GM18951 (cell line): ENCODE measurements around the gene PBLD.
A peak's percentile ranks its signal among the peaks of the same experiment; 100 is the strongest.
"Not testable (repeated sequence)": the region's sequence is repeated elsewhere in the genome, so short reads cannot be mapped to it uniquely, and the experiment has no call there.

Experiments
- POLR2A ChIP-seq: IDR thresholded peaks from 4 replicates; pipeline ENCODE4 v1.6.1; 2011; ENCODE audit warnings: mild to moderate bottlenecking; ENCODE audit not compliant: insufficient read length, insufficient read depth; ENCODE audit errors: extremely low read depth
- in situ Hi-C: fragments of 300-500 bp; cut with MboI; formaldehyde crosslinking; loops from one replicate; pipeline ENCODE4 v1.12.0; 2022; ENCODE audit warnings: low sequenced_read_pairs, mixed read lengths, inconsistent platforms; ENCODE audit not compliant: unreplicated experiment

Gene PBLD

DNA sequence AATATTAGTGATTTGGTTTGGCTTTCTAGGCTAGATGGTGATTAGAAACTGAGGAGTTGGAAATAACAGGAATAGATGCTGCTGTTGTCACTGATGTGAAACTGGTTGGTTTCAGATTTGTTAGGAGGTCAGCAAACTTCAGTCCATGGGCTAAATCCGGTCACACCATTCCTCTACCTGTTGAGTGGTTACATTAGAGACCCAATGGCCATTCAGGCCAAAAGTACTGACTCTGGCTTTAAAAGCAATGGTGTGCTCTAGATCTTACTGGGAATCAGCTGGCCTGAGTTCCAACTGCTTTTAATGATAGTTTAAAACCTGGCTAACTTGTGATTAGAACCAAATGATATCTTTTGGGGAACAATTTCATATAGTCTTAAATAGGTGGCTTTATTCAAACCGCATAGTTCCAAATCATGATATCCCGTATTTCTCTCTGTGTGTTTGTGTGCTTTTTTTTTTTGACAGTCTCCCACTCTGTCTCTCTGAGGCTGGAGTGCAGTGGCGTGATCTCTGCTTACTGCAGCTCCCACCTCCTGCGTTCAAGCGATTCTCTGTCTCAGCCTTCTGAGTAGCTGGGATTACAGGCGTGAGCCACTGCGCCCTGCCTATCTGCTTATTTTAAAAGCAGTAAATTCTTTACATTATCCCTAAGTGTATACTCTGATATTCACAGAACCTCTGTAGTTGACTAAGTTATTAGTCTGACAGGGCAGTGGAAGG lies 7.8 kb upstream of the PBLD start:
- no peak for TF ChIP-seq POLR2A
- in situ Hi-C loops = no loop called here

DNA sequence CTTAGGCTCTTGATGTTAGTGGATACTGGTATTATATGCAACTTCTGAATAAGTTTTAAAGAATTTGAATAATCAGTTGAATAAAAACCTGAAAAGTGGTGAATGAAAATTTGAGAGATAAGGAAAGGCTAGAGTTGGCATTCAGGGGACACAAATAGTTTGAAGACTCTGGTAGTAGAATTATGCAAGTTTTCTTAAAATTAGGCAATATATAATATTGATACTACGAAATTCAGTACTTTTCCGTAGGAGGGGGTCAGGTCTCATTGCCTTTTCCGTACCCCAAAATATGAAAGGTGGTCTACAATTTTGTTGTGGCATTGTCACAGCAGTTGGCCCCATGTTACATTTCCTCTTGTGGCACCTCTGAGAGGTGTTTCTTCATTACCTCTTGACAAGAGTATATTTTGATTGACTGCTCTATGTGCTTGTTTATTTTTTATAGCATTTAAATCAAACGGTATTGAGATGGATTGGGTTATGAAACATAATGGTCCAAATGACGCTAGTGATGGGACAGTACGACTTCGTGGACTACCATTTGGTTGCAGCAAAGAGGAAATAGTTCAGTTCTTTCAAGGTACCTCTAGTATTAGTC lies 4.1 kb upstream of the PBLD start:
- in situ Hi-C loops = no loop called here
- TF ChIP-seq POLR2A = no peak

DNA sequence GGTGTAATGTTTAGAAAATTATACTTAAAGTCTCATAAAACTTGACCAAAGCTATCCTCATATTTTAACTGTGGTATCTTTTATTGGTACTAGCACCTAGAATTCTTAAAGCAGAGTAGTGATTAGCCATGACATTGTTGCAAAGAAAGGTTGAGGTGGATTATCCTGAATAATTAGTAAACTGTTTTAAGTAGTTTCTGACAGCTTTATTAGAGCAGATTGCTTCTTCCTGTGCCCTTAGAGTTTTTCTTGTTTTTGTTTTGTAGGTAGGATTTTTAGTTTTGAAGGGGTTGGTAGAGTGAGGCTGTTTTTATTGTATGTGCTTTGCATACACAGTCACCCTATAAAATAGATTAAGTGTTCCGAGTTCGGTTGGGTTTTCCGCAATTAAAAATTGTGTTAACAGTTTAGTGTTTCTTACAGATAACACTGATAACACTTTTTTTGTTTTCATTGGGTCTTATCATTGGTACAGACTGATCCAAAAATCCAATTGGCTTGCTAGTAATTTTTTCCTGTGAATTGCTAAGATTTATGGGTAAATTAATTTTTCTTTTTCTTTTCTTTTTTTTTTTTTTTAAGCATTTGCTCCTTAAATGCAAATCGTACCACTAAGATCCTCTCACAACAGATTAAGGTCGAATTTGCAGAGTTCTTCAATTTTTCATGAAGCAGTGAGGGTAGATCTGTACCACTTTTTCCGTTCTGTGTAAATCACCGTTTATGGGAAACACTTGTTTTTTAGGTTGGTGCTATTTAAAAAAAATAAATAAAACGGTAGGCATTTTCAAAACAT lies 2.1 kb upstream of the PBLD start:
- in situ Hi-C loops = no loop called here
- TF ChIP-seq POLR2A = no peak

DNA sequence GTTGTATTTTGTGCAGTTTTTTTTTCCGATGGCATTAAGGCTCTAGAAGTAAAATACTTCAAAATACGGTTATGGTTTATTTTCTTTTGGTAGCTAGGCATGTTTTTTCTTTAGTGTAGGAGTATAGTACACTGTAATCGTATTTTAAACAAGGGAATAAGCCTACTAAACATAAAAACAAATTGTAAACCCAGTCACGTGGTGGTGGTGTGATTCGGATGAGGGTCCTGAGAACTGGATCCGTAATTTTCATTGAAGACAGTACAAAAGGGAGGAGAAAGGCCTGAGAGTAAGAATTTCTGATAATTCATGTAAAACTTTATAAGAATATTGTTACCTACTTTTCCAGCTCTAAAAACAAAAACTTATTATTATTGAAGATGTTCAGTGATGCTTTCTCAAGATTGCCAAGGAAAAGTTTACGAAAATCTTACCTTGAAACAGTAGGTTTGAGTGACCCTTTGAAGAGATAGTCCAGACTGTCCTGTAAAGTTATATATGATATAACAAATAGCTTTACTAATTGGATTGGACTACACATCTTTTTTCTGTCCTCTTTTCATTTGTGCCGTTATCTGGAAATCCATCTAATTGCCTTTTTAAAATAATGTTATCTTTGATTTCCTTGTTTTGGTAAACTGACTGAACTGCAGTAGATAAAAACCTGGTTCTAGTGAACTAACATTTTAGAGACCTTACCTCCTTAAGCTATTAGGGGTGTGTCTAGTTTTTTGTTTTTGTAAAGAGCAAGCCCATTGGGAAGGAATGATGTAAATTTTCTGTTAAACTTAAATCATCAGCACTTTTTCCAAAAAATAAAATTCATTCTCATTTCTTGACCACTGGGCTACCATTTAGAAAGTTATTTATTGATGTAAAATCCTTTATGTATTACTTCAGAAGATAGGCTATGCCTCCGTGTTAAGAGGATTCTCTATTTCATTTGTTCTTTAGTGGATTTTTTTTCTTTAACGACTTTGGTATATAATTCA lies 1.0 kb upstream of the PBLD start:
- TF ChIP-seq POLR2A = no peak
- in situ Hi-C loops = no loop called here

DNA sequence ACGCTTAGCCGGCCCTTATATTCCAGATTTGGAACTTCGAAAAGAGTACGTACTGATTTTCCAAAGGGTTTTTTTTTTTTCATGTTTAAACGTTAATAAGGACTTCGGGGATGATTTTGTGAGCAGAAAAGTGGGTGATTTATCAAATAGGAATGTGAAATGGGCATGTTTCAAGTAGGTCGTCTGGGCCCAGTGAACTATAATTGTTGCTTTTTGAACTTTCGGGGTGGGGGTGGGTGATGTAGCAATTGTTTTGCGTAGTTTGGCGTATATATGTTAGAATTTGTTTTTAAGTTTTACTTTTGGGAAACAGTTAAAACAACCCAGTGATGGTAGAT lies 299 bp upstream of the PBLD start:
- TF ChIP-seq POLR2A = no peak
- in situ Hi-C loops = no loop called here

DNA sequence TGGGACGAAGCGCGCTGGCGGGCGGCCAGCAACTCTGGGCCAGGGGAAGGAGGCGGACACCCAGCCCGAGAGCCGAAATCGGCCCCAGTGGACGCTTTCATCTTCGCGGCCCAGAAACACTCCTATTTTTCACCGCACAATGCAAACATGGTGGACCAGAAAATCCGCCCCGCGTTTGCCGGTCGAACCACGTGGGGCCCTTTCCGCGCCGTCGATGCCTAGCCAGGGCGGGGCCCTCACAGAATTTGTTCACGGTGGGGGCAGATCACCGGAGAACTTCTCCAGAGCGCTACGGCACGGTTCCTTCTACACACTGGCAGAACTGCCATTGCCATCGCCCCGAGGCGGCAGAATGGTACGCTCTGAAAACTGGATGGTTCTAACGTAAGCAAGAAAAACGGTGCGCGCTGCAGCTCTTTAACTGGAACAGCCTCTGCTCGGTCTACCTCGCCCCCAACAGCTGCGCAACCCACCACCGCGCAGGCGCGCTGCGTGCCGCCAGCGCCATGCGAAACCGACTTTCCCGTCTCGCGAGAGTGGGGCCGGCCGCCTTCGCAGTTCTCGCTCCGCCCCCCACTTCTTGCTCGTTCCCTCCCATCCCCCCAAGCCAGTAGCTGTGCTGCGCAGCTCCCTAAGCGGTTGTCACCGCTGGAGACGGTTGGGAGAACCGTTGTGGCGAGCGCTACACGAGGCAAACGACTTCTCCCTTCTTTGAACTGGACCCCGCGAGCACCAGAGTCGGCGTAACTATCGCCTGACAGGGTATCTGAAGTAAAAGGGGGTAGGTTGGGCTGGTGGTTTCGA lies 1.1 kb downstream of the PBLD start, which contains the start of gene HNRNPH3:
TSS of gene HNRNPH3 (plus strand) at position 610 of the 804 bp plus-strand sequence. CDS start 5,158 bp downstream, outside the sequence.
- in situ Hi-C loops = no loop called here
- TF ChIP-seq POLR2A = peak; percentile 99

DNA sequence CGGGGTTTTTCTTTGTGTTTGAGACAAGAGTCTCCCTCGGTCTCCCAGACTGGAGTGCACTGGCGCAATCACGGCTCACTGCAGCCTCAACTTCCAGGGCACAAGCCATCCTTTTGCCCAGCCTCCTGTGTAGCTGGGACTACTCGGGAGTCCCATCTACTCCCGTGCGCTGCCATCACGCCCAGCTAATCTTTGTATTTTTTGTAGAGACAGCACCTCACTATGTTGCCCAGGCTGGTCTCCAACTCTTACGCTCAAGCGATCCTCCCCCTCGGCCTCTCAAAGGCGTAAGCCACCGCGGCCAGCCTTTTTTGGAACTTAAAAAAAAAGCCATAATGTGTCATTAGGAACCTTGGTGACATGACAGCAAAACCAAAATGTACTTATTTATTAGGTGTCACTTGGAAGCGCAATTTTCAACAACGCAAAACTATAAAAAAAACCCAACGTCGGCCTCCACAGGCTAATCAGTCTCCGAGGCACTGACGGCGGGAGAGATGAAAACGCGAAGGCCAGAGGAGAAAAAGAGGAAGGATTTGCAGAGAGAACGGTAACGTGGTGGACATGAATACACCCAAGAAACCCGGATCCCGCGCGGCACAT lies 1.8 kb downstream of the PBLD start:
- in situ Hi-C loops = no loop called here
- no peak for TF ChIP-seq POLR2A

DNA sequence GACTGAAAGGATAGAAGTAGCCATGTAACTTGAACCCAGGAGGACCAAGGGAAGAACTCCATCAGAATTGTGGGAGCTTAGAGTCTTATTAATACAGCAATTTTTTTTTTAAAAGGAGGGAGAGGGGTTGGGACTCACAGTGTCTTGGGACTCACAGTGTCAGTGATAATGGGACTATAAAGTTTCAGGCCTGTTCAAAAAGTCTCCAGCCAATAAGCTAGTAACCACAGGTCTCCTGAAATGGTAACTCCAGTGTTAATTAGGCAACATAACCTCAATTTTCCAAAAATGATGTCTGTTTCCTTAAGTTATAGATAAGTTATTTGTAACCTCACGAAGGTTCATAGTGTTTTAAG lies 3.2 kb downstream of the PBLD start:
- in situ Hi-C loops = no loop called here
- no peak for TF ChIP-seq POLR2A

DNA sequence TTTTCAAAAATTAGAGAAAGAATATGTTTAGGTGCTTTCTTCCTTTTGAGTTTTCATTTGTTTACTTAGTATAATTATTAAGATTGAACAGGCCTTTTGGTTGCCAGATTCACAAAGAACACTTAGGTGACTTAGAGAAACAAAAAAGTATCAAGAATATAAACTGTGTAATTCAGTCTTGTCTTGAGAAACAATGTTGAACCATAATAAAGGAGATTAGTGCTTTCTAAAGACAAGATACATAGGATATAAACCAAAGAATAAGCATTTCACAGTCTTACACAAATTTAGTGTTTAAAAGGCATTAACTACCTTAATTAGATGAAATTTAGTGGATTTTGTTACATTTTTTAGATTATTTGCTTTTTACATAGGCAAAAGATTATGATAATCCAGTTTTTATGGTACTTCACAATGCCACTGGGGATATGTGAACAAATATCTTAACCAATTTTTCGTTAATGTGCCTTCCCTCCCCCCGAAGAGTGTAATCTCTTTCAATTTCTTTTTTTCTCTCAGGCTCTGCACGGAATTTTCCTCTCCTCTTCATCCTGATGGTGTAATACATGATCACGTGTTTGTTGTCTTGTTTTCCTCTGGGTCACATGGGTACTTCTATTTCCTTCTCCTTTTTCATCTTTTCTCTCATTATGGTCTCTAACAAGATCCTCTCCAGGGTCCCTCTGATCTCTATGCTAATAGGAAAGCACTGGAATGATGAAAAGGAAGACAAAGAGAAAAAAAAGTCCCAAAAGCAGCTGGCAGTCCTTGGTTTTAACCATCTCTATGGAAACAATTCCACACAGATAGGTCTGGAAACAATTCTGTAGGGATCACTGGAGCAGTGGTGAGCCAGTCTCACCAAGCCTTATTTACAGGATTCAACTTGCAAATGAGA lies 4.6 kb downstream of the PBLD start:
- in situ Hi-C loops = no loop called here
- TF ChIP-seq POLR2A = no peak

DNA sequence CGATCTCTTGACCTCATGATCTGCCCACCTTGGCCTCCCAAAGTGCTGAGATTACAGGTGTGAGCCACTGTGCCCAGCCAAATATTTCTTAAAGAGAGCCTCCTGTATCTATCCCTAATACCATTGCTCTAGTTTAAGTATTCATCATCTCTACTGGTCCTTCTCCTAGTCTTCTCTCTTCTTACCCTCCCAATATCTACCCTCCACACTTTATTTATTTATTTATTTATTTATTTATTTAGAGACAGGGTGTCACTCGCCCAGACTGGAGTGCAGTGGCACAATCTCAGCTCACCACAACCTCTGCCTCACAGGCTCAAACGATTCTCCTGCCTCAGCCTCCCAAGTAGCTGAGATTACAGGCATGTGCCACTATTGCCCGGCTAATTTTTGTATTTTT lies 8.3 kb downstream of the PBLD start:
- in situ Hi-C loops = not testable (repeated sequence)
